Measurements from ENCODE around the gene PLPP4.

PLPP4 gene

GRCh38 chr10:120457431-120458172 is 575 bp downstream of the PLPP4 start:
- no peak for DNase-seq (ENCODE audit: low read depth)

GRCh38 chr10:120458432-120458831 is 1.4 kb downstream of the PLPP4 start:
- DNase-seq (ENCODE audit: low read depth): no peak

GRCh38 chr10:120459185-120459584 is 2.2 kb downstream of the PLPP4 start:
- no peak for DNase-seq (ENCODE audit: low read depth)

GRCh38 chr10:120460186-120460585 is 3.2 kb downstream of the PLPP4 start:
- no peak for DNase-seq (ENCODE audit: low read depth)

DNA sequence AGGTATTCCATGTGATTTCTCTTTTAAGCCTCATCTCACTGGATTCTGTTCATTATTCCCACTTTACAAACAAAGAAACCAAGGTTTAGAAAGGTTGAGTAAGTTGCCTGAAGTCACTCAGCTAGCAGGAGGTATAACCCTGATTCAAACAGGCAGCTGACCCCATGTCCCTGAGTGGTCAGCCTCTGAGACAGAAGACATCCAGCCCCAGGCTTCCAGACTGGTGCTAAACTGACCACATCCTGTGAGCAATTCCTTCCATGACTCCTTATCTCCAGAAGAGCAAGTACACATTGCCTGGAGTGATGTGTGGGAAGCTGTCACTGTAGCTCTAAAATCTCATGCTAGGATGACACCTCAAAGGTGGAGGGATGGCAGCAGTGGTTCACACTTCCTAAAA is 3.7 kb downstream of the PLPP4 start:
- no peak for DNase-seq (ENCODE audit: low read depth)

DNA sequence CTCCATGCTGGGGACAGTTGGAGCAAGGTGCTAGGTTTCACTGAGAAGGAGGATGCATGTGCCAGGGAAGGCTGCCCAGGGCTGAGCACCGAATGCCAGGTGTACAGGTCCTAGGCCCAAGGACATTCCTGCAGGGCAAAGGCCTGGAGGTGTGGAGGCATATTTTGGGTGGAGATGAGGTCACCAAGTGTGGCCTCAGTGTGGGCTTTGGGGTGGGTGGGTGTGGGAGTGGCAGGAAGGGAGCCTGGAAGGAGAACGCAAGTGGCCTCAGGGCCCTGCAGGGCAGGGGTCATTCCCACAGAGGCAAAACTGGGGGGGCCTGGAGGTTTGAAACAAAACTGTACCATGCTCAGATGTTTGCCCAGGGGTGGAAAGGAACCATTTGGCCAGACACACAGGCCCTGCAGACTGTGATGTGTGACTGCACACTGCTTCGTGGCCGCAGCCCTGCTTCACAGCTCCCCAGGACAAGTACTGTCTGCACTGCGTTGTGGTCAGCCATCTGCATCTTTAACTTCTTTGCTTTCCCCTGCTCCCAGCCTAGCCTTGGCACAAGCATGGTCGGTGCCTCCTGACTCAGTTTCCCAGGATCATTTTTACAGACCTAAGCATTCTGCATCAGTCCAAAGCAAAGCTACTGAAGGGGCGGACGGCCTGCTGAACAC is 5.1 kb downstream of the PLPP4 start:
- no peak for DNase-seq (ENCODE audit: low read depth)

DNA sequence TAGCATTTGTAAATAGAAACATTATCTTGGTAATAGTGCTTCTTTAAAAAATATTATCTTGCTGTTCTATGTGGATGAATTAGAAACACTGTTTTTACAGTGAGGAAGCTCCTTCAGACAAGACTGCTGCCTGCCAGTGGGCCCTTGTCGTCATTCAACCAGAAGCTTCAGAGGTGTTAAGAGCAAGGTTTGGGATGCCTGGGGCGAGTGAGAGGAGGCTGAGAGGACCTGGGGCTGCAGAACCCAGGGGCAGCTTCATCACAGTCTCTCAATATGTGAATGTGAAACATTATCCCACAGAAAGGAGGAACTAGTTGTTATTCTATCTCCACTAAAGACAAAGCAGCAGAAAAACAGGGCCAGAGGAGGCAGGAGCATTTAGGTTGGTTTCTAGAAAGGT is 8.1 kb downstream of the PLPP4 start:
- no peak for DNase-seq (ENCODE audit: low read depth)

DNA sequence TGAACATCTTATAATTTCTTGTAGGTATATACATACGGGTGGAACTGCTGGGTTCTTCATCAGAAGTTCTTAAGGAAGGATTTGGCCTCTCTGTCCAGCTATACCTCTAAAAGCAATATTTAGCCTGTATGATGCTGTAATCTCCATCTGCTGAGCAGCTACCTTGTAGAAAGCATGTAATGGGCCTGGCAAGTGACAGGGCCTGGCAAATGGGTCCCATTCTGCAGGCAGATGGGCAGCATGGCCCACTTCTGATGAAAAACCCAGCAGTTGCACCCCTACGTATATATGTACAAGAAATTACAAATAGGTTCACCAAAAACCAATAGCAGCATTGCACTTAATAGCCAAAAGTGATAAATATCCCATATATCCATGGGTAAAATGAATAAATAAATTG is 9.0 kb downstream of the PLPP4 start:
- DNase-seq (ENCODE audit: low read depth): no peak

- no peak for DNase-seq (ENCODE audit: low read depth)
These were observed 16.6 kb downstream of the PLPP4 start for GRCh38 chr10:120473593-120473992.

DNA sequence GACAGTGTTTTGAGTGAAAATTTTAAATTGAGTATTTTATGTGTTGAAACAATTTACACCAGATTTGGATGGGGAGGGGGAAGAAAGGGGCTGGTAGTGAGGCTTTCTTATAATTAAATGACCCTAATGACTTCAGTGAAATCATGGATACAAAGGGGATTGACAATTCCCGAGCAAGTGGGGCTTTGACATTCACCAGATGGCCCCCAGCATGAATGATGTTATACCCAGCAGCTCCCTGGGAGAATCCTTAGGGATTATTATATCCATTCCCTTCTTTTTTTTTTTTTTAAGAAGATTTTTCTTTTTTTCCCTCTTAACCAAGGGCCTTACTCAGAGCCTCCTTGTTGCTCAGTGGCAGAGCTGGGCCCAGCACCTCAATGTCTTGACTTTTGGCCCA is 17.9 kb downstream of the PLPP4 start:
- no peak for DNase-seq (ENCODE audit: low read depth)

DNA sequence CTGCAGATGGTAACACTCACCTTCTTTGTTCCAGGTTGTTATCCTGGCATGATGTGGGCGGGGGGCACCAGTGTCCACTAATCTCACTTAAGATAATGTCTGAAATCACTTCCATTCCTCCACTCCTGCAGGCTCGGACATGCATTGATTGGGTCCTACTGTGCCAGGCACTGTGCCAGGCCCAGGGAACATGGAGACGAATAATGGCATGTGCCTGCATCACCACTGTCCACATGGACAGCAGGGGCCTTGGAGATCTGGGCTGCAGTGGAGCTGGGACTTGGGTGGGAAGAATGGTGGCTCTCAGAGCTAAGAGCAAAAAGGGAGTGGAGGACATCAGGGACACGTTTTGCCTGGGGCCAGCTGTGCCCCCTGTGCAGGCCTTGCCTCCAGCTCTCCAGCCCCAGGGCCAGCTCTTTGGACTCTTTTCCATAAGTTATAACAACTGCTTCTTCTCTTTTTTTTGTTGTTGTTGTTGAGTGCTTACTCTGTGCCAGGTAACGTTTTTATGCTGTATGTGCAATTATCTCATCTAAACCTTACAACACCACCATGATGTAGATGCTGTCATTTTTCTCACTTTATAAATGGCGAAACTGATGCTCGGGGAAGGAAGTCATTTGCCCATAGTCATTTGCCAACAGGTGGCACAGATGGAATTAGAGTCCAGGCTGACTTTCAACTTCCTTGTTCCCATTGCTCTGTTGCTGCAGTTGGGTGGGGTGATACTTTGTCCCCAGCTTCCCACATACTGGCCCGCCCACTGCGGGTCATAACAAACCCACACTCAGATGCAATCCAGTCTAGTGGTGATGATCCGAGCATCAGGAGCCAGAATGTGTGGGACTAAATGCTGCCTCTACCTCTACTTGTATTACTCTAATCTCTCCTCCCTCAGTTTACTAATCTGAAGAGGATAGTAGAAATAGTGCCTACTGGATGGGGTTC is 19.1 kb downstream of the PLPP4 start:
- no peak for DNase-seq (ENCODE audit: low read depth)

GRCh38 chr10:120477021-120477742 is 20.2 kb downstream of the PLPP4 start:
- no peak for DNase-seq (ENCODE audit: low read depth)

- no peak for DNase-seq (ENCODE audit: low read depth)
These were observed 20.7 kb downstream of the PLPP4 start for GRCh38 chr10:120477743-120478141.

DNA sequence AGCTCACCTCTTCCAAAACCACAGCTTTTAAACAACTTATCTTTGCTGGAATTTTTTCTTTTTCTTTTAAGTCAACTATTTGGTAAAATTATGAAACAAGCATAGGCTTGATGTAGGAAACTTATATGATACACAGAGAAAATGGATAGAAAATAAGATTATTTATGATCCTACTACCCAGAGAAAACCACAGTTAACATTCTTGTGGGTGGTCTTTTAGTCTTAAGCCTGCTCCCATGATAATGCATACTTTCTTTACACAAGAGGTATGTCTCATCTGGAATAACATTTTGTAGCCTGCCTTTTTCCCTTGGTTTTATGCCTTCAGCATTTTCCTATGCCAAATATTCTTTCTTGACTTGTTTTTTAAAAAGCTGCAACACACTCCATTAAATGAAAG is 21.4 kb downstream of the PLPP4 start:
- no peak for DNase-seq (ENCODE audit: low read depth)

DNA sequence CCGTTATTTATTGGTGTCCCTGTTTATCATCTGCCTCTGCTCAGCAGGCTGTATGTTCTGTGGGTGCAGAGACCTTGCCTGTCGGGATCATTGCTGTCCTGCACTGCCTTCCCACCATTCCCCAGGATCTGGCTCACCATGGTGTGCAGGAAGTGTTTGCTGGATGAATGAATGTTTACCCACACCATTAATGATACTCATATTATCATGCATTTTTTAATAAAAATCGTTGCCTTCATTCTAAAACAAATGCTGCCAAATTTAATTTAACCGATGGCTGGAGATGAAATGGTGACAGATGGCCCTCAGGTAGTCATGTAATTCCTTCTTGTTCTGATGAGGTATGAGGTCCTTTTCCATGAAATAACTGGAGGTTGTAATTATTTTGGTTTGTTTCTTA is 22.5 kb downstream of the PLPP4 start:
- DNase-seq (ENCODE audit: low read depth): no peak

DNA sequence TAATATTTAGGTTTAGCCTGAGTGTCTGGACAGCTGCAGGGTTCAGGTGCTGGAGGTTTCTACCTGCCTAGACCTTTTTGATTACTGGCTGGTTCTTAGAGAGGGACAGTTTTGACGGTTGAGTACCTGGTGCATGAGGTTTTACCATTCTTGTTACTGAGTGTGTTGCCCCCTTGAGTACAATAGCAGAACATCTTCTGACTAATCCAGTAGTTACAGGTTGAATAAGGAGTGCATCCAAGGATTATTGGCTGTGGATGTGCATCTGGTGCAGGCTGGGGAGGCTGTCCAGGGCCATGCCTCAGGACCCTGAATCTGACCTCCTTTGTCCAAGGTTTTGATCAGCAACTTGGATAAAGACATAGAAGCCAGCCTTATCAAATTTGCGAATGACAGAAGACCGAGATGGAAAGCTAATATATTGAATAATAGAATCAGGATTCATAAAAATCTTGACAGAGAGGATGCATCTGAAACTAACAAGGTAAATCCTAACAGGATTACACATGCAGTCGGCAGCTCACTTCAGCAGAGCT is 23.1 kb downstream of the PLPP4 start:
- no peak for DNase-seq (ENCODE audit: low read depth)

- no peak for DNase-seq (ENCODE audit: low read depth)
These were observed 23.8 kb downstream of the PLPP4 start for GRCh38 chr10:120480848-120481247.

- no peak for DNase-seq (ENCODE audit: low read depth)
These were observed 26.0 kb downstream of the PLPP4 start for GRCh38 chr10:120483006-120483405.

DNA sequence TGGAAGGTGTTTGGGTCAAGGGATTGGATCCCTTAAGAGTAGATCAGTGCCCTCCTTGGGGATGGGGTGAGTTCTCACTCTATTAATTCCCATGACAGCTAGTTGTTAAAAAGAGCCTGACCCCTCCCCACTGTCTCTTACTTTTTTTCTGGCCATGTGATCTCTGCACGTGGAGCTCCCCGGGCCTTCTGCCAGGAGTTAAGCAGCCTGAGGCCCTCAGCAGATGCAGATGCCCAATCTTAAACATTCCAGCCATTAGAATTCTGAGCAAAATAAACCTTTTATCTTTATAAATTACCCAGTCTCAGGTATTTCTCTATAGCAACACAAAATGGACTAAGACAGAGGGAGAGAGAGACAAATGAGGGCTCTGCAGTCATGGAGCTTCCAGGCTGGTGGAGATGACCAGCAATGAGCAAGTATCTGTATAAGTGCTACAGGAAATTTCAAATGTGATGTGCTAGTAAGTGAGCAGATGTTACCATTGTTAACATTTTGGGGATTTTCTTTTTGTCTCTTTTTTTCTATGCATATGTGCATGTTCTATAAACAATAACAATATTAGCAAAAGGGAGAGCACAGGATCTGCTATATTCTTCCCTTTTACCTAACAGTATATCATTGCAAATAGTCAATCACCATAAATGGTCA is 26.7 kb downstream of the PLPP4 start:
- DNase-seq (ENCODE audit: low read depth): no peak

GRCh38 chr10:120485946-120486345 is 28.9 kb downstream of the PLPP4 start:
- DNase-seq (ENCODE audit: low read depth): no peak

GRCh38 chr10:120486671-120487205 is 29.7 kb downstream of the PLPP4 start:
- no peak for DNase-seq (ENCODE audit: low read depth)

Data from stimulated activated CD8-positive, alpha-beta memory T cell treated with anti-CD3 and anti-CD28 coated beads, Interleukin-12 subunit alpha, Interleukin-12 subunit beta, amount 100 ng/mL, for 4 hours (primary cell).